IPS-18a (cell line): ENCODE data around the gene POU2F3.

ENCODE experiments used
- H3K27ac ChIP-seq: one replicate; pipeline ENCODE4 v1.5.1; 2013; ENCODE audit warnings: low read length
- H3K27me3 ChIP-seq: one replicate; pipeline ENCODE4 v1.6.1; 2013; ENCODE audit warnings: mild to moderate bottlenecking, low read length; ENCODE audit not compliant: control insufficient read depth, insufficient read depth
- H3K36me3 ChIP-seq: one replicate; pipeline ENCODE4 v1.6.1; 2013; ENCODE audit warnings: low read depth, low read length; ENCODE audit not compliant: control insufficient read depth
- H3K4me1 ChIP-seq: one replicate; pipeline ENCODE4 v1.6.1; 2013; ENCODE audit warnings: low read depth, low read length; ENCODE audit not compliant: control insufficient read depth
- H3K4me3 ChIP-seq: one replicate; pipeline ENCODE4 v1.5.1; 2013; ENCODE audit warnings: low read length
- H3K9ac ChIP-seq: one replicate; pipeline ENCODE4 v1.6.1; 2013; ENCODE audit warnings: mild to moderate bottlenecking, low read length, moderate library complexity
- H3K9me3 ChIP-seq: one replicate; pipeline ENCODE4 v1.6.1; 2013; ENCODE audit warnings: low read depth, low read length; ENCODE audit not compliant: control insufficient read depth

The POU2F3 gene

GRCh38 chr11:120317689-120318480 lies 77.9 kb downstream of the POU2F3 start:
- H3K4me3 ChIP-seq, result no peak overlapping the region
- no peaks in the 10 kb centered on the region for H3K9me3 ChIP-seq
- no peaks in the 10 kb centered on the region for H3K27me3 ChIP-seq
- no peak overlapping the region for H3K9ac ChIP-seq
- peaks cover 12% of the 10 kb centered on the region for H3K4me1 ChIP-seq
- no peak overlapping the region for H3K27ac ChIP-seq
- no peaks in the 10 kb centered on the region for H3K36me3 ChIP-seq

GRCh38 chr11:120318906-120319305 lies 79.0 kb downstream of the POU2F3 start:
- Histone ChIP-seq H3K4me1 (peaks cover 12% of the 10 kb centered on the region), H3K4me3 (no peak overlapping the region), H3K27me3 (peaks cover 2% of the 10 kb centered on the region), H3K9me3 (no peaks in the 10 kb centered on the region), H3K36me3 (no peaks in the 10 kb centered on the region), H3K9ac (no peak overlapping the region), H3K27ac (no peak overlapping the region)

- Histone ChIP-seq H3K9ac (peak within 1 kb of the TSS; percentile 49), H3K36me3 (peaks cover 4% of the 10 kb centered on the region), H3K4me1 (peaks cover 7% of the 10 kb centered on the region), H3K4me3 (peak within 1 kb of the TSS; percentile 63), H3K27me3 (peaks cover 18% of the 10 kb centered on the region), H3K27ac (no peak within 1 kb of the TSS), H3K9me3 (no peaks in the 10 kb centered on the region)
These were observed 85.2 kb downstream of the POU2F3 start, which contains the start of gene TLCD5 for GRCh38 chr11:120324932-120325810. Gene TLCD5 (plus strand): TSS chr11:120325299. CDS start chr11:120327442, 2,143 bp downstream.

- peaks cover 9% of the 10 kb centered on the region for H3K36me3 ChIP-seq
- peaks cover 18% of the 10 kb centered on the region for H3K27me3 ChIP-seq
- H3K27ac ChIP-seq, result no peak overlapping the region
- peak overlapping the region; percentile 49 for H3K9ac ChIP-seq
- no peaks in the 10 kb centered on the region for H3K9me3 ChIP-seq
- peak overlapping the region; percentile 63 for H3K4me3 ChIP-seq
- peaks cover 7% of the 10 kb centered on the region for H3K4me1 ChIP-seq
These were observed 86.3 kb downstream of the POU2F3 start for GRCh38 chr11:120326228-120326627.

GRCh38 chr11:120326845-120327281 lies 86.9 kb downstream of the POU2F3 start:
- no peaks in the 10 kb centered on the region for H3K9me3 ChIP-seq
- peaks cover 9% of the 10 kb centered on the region for H3K36me3 ChIP-seq
- peaks cover 18% of the 10 kb centered on the region for H3K27me3 ChIP-seq
- no peak overlapping the region for H3K4me3 ChIP-seq
- no peak overlapping the region for H3K9ac ChIP-seq
- H3K4me1 ChIP-seq, result peaks cover 7% of the 10 kb centered on the region
- H3K27ac ChIP-seq, result no peak overlapping the region

- peaks cover 9% of the 10 kb centered on the region for H3K36me3 ChIP-seq
- H3K27me3 ChIP-seq, result peaks cover 18% of the 10 kb centered on the region
- H3K9me3 ChIP-seq, result no peaks in the 10 kb centered on the region
- no peak overlapping the region for H3K4me3 ChIP-seq
- H3K4me1 ChIP-seq, result peaks cover 7% of the 10 kb centered on the region
- H3K9ac ChIP-seq, result no peak overlapping the region
- no peak overlapping the region for H3K27ac ChIP-seq
These were observed 87.4 kb downstream of the POU2F3 start for GRCh38 chr11:120327311-120327710.

- no peak overlapping the region for H3K4me3 ChIP-seq
- H3K27ac ChIP-seq, result no peak overlapping the region
- peaks cover 9% of the 10 kb centered on the region for H3K36me3 ChIP-seq
- no peaks in the 10 kb centered on the region for H3K9me3 ChIP-seq
- H3K27me3 ChIP-seq, result peaks cover 10% of the 10 kb centered on the region
- no peak overlapping the region for H3K9ac ChIP-seq
- peaks cover 7% of the 10 kb centered on the region for H3K4me1 ChIP-seq
These were observed 89.6 kb downstream of the POU2F3 start for GRCh38 chr11:120329556-120329955.

GRCh38 chr11:120330045-120330444 lies 90.1 kb downstream of the POU2F3 start:
- H3K27ac ChIP-seq, result no peak overlapping the region
- H3K4me1 ChIP-seq, result peaks cover 9% of the 10 kb centered on the region
- H3K9me3 ChIP-seq, result no peaks in the 10 kb centered on the region
- H3K4me3 ChIP-seq, result no peak overlapping the region
- peaks cover 9% of the 10 kb centered on the region for H3K36me3 ChIP-seq
- peaks cover 9% of the 10 kb centered on the region for H3K27me3 ChIP-seq
- H3K9ac ChIP-seq, result no peak overlapping the region

- Histone ChIP-seq H3K9ac (no peak overlapping the region), H3K27me3 (peaks cover 3% of the 10 kb centered on the region), H3K27ac (no peak overlapping the region), H3K9me3 (no peaks in the 10 kb centered on the region), H3K4me1 (peaks cover 6% of the 10 kb centered on the region), H3K4me3 (no peak overlapping the region), H3K36me3 (peaks cover 9% of the 10 kb centered on the region)
These were observed 91.5 kb downstream of the POU2F3 start for GRCh38 chr11:120331301-120331996.

GRCh38 chr11:120332822-120333716 lies 93.1 kb downstream of the POU2F3 start:
- Histone ChIP-seq H3K4me3 (no peak overlapping the region), H3K4me1 (peaks cover 11% of the 10 kb centered on the region), H3K27me3 (no peaks in the 10 kb centered on the region), H3K36me3 (peaks cover 9% of the 10 kb centered on the region), H3K27ac (no peak overlapping the region), H3K9me3 (no peaks in the 10 kb centered on the region), H3K9ac (no peak overlapping the region)
